KMS-11 (cell line): ENCODE data around the gene SMCHD1.

Experiments
- H2AFZ ChIP-seq: fragments of 200-600 bp; sonication (generic); 2 replicates; pipeline ENCODE4 v1.6.1; 2016; ENCODE audit warnings: antibody characterized with exemption, mixed run types, low read depth
- H3K27ac ChIP-seq: fragments of 200-600 bp; sonication (generic); 2 replicates; pipeline ENCODE4 v1.6.1; 2016; ENCODE audit warnings: mild to moderate bottlenecking, mixed run types
- H3K27me3 ChIP-seq: fragments of 200-600 bp; sonication (generic); 2 replicates; pipeline ENCODE4 v1.6.1; 2017; ENCODE audit warnings: mild to moderate bottlenecking, low read depth, mixed run types, moderate library complexity; ENCODE audit not compliant: insufficient read depth
- H3K36me3 ChIP-seq: fragments of 200-600 bp; sonication (generic); 2 replicates; pipeline ENCODE4 v1.6.1; 2017; ENCODE audit warnings: mild to moderate bottlenecking, mixed run types; ENCODE audit not compliant: insufficient read depth
- H3K4me1 ChIP-seq: fragments of 200-600 bp; sonication (generic); 2 replicates; pipeline ENCODE4 v1.6.1; 2016; ENCODE audit warnings: mild to moderate bottlenecking, low read depth, mixed run types; ENCODE audit not compliant: poor library complexity, severe bottlenecking
- H3K4me2 ChIP-seq: fragments of 200-600 bp; sonication (generic); 2 replicates; pipeline ENCODE4 v1.7.0; 2016; ENCODE audit warnings: mild to moderate bottlenecking, mixed run types
- H3K4me3 ChIP-seq: fragments of 200-600 bp; sonication (generic); IDR thresholded peaks from 2 replicates; pipeline ENCODE4 v1.6.1; 2017; ENCODE audit warnings: low read depth, low read length, mixed read lengths; ENCODE audit not compliant: insufficient read depth
- H3K79me2 ChIP-seq: fragments of 200-600 bp; sonication (generic); 2 replicates; pipeline ENCODE4 v1.6.1; 2016; ENCODE audit warnings: low read depth, mixed run types; ENCODE audit not compliant: insufficient read depth
- H3K9ac ChIP-seq: fragments of 200-600 bp; sonication (generic); 2 replicates; pipeline ENCODE4 v1.6.1; 2016; ENCODE audit warnings: mild to moderate bottlenecking, mixed run types
- H4K20me1 ChIP-seq: fragments of 200-600 bp; sonication (generic); 2 replicates; pipeline ENCODE4 v1.6.1; 2016; ENCODE audit warnings: mild to moderate bottlenecking, mixed run types; ENCODE audit not compliant: insufficient read depth
- TF ChIP-seq, protein P1 (sequence below): fragments of 200-600 bp; sonication (generic); conservative IDR thresholded peaks from 2 replicates; pipeline ENCODE4 v1.6.1; 2017; ENCODE audit warnings: low read depth, mild to moderate bottlenecking, antibody characterized with exemption, low read length, moderate library complexity, mixed read lengths

The SMCHD1 gene

DNA sequence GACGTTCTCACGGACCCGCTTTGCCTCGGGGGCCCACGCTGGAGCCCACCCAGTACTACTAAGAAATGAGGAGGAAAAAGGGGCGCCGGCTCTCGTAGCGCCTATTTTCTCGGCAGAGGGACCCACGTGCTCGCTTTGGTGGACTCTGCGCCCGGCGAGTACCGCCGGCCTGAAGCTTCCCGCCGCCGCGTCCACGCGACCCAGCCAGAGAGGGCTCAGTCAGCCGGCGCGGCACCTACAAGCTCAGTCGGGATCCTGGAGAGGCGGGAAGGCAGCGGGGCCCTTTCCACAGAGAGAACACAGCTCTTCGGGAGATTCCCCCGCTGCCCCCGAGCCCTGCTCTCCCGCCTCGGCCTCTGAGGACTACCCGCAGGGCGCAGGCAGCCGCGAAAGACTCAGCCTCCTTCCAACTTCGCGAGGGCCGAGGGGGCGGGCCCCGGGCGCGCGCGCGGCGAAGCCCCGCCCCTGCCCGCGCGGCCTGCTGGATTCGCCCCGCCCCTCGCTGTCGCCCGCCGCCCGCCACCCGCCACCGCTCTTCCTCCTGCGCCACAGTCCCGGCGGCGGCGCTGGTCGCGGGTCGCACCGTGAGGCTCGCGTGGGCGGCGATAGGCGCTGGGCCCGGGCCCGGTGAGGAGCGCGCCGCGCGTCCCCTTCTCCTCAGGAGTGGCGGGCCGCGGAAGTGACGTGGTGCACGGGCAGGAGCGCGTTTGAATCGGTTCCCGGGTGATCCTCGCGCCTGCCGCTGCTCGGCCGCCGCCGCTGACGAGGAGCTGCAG, at the start of gene SMCHD1:
TSS of gene SMCHD1 (plus strand) at position 549 of the 776 bp plus-strand sequence. CDS start 350 bp downstream, outside the sequence.
- H4K20me1 ChIP-seq = peaks cover 16% of the 10 kb centered on the region
- peaks cover 44% of the 10 kb centered on the region for H3K79me2 ChIP-seq
- H3K27ac ChIP-seq = peak within 1 kb of the TSS; percentile 89
- H3K4me2 ChIP-seq = peak within 1 kb of the TSS; percentile 94
- H3K4me3 ChIP-seq = peak within 1 kb of the TSS; percentile 22
- peaks cover 34% of the 10 kb centered on the region for H3K4me1 ChIP-seq
- H3K27me3 ChIP-seq = no peaks in the 10 kb centered on the region
- H3K9ac ChIP-seq = peak within 1 kb of the TSS; percentile 96
- H2AFZ ChIP-seq = peak within 1 kb of the TSS; percentile 84
- no peaks in the 10 kb centered on the region for H3K36me3 ChIP-seq
- TF ChIP-seq, protein P1, sequence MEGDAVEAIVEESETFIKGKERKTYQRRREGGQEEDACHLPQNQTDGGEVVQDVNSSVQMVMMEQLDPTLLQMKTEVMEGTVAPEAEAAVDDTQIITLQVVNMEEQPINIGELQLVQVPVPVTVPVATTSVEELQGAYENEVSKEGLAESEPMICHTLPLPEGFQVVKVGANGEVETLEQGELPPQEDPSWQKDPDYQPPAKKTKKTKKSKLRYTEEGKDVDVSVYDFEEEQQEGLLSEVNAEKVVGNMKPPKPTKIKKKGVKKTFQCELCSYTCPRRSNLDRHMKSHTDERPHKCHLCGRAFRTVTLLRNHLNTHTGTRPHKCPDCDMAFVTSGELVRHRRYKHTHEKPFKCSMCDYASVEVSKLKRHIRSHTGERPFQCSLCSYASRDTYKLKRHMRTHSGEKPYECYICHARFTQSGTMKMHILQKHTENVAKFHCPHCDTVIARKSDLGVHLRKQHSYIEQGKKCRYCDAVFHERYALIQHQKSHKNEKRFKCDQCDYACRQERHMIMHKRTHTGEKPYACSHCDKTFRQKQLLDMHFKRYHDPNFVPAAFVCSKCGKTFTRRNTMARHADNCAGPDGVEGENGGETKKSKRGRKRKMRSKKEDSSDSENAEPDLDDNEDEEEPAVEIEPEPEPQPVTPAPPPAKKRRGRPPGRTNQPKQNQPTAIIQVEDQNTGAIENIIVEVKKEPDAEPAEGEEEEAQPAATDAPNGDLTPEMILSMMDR = no peak

DNA sequence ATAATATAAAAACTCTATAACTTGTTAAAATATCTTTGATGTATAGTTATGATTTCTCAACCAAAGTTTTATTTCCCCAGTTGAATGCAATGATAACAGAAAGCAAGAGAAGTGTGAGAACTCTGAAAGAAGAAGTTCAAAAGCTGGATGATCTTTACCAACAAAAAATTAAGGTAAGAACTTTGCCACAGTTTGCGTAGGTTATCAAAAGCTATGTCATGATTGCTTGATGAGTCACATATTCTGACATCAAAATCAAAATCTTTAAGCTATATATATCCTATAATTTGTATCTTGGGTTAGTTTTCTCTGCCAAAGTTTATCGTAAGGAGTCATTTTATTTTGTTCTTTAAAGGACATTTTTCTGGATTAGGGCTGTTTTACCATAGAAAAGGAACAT, 49.2 kb upstream of the SMCHD1 start:
- no peak overlapping the region for H3K4me3 ChIP-seq
- peaks cover 26% of the 10 kb centered on the region for H3K4me1 ChIP-seq
- H3K9ac ChIP-seq = no peak overlapping the region
- H2AFZ ChIP-seq = no peak overlapping the region
- peak overlapping the region; percentile 51; the same call in 1 of the 2 replicates for H3K4me2 ChIP-seq
- no peaks in the 10 kb centered on the region for H3K27me3 ChIP-seq
- no peaks in the 10 kb centered on the region for H3K36me3 ChIP-seq
- no peaks in the 10 kb centered on the region for H4K20me1 ChIP-seq
- TF ChIP-seq, protein P1 = no peak
- H3K79me2 ChIP-seq = no peaks in the 10 kb centered on the region
- peak overlapping the region; percentile 43; the same call in 1 of the 2 replicates for H3K27ac ChIP-seq

DNA sequence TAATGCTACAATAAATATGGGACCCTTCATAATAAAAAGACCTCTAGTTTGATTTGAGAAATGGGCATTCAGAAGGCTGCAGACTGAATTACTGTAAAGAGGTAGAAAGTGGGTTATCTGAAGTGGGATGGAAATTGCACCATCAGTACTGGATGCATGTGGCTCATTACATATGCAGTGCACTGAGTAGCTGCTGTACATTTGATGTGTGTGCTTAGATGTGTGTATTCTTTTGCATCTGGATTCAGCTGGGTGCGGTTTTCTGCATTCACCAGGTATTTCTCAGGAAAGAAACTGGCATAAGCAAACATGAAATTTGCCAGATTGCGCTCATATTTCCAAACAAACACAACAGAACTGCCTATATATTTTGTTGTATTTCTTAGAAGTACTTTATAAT, 45.9 kb upstream of the SMCHD1 start:
- Histone ChIP-seq H4K20me1 (no peaks in the 10 kb centered on the region), H3K27ac (no peak overlapping the region), H3K4me2 (no peak overlapping the region), H3K27me3 (no peaks in the 10 kb centered on the region), H3K9ac (no peak overlapping the region), H3K4me3 (no peak overlapping the region), H3K79me2 (no peaks in the 10 kb centered on the region), H2AFZ (no peak overlapping the region), H3K4me1 (peaks cover 23% of the 10 kb centered on the region), H3K36me3 (no peaks in the 10 kb centered on the region)
- TF ChIP-seq, protein P1 = no peak

DNA sequence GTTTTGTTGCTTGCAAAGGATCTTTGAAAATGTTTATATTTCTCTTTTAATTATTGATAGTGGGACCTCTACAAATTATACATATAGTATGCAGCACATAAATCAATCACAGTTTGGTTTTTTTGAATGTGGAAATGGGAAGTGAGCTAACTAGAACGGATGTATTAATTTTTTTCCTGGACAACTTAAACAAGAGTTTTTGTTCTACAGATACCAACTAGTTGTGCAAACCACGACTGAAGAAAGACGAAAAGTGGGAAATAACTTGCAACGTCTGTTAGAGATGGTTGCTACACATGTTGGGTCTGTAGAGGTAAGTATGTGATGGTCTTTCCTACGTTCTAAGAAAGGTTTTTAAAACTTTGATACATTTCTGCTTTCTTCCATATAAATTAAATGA, 45.0 kb upstream of the SMCHD1 start:
- H3K79me2 ChIP-seq = no peaks in the 10 kb centered on the region
- TF ChIP-seq, protein P1 = no peak
- no peak overlapping the region for H3K4me2 ChIP-seq
- no peak overlapping the region for H2AFZ ChIP-seq
- no peaks in the 10 kb centered on the region for H3K36me3 ChIP-seq
- H3K4me3 ChIP-seq = no peak overlapping the region
- peaks cover 14% of the 10 kb centered on the region for H3K4me1 ChIP-seq
- H3K27me3 ChIP-seq = no peaks in the 10 kb centered on the region
- no peak overlapping the region for H3K9ac ChIP-seq
- no peak overlapping the region for H3K27ac ChIP-seq
- no peaks in the 10 kb centered on the region for H4K20me1 ChIP-seq
